GM12878 (cell line): ENCODE measurements around the gene CARD11. TPM values are rescaled to one million over a fixed set of nuclear protein-coding genes. Genes with fewer than 3 reads are reported as not detected.

Experiments used
- ATAC-seq: fragments of 200-7000 bp; cut with Tn5 transposase; 3 replicates; pipeline ENCODE4 v1.9.1; 2020; ENCODE audit warnings: mild to moderate bottlenecking, moderate library complexity
- BruUV-seq: library from RNA; stranded (reverse); fragments of 400-500 nt; replicated peaks from 2 replicates; lab custom pipeline; 2021; lab: Mats Ljungman, UMichigan
- CTCF ChIA-PET: fragments of 300-600 bp; sonication (Branson Sonifier 250); formaldehyde crosslinking; extraction: SDS; loops from one replicate; lab custom pipeline; 2021; ENCODE audit warnings: inconsistent platforms; lab: Yijun Ruan, JAX
- POLR2A ChIA-PET: fragments of 350-600 bp; formaldehyde crosslinking; extraction: SDS; loops from one replicate; lab custom pipeline; 2021; ENCODE audit warnings: inconsistent platforms; lab: Charles Lee
- RAD21 ChIA-PET: fragments of 300-600 bp; sonication (Branson Sonifier 250); formaldehyde crosslinking; loops from one replicate; lab custom pipeline; 2023; ENCODE audit warnings: antibody characterized with exemption; ENCODE audit not compliant: unreplicated experiment; lab: Charles Lee
- SMC1A ChIA-PET: fragments of 300-600 bp; sonication (Branson Sonifier 250); formaldehyde crosslinking; loops from one replicate; lab custom pipeline; 2023; ENCODE audit not compliant: unreplicated experiment, uncharacterized antibody; lab: Charles Lee
- DNase-seq: peaks from one replicate; pipeline ENCODE4 v3.0.0-alpha.2; 2011; ENCODE audit warnings: low read depth, low spot score
- FAIRE-seq: peaks from 3 replicates; lab custom pipeline; 2011; peaks lifted over from hg19 to GRCh38; lab: Jason Lieb, UNC
- H2AFZ ChIP-seq: 2 replicates; pipeline ENCODE4 v1.6.0; 2011; ENCODE audit warnings: low read depth, low read length, control low read depth; ENCODE audit not compliant: control insufficient read depth
- H3K27ac ChIP-seq: 2 replicates; pipeline ENCODE4 v1.5.1; 2011; ENCODE audit warnings: control low read depth; ENCODE audit not compliant: control insufficient read depth, insufficient read depth
- H3K27me3 ChIP-seq, 2 experiments: replicated peaks in 1 of 2; 2 replicates each; pipeline versions ENCODE4 v1.6.0 to v1.6.1; 2011; ENCODE audit warnings: low read length in 1 of 2; ENCODE audit not compliant: control insufficient read depth in 2 of 2, insufficient read depth in 2 of 2
- H3K36me3 ChIP-seq, 2 experiments: 2 replicates each; pipeline ENCODE4 v1.5.1; 2011; ENCODE audit warnings: low read length in 1 of 2; ENCODE audit not compliant: control insufficient read depth in 2 of 2, insufficient read depth in 2 of 2
- H3K4me1 ChIP-seq: 2 replicates; pipeline ENCODE4 v1.6.1; 2011; ENCODE audit warnings: mild to moderate bottlenecking, low read length, moderate library complexity, mixed read lengths; ENCODE audit not compliant: control insufficient read depth, insufficient read depth
- H3K4me2 ChIP-seq: 2 replicates; pipeline ENCODE4 v1.6.0; 2011; ENCODE audit warnings: control low read depth; ENCODE audit not compliant: control insufficient read depth, insufficient read depth
- H3K4me3 ChIP-seq: fragments of 200-600 bp; sonication (generic); 2 replicates; pipeline ENCODE4 v1.5.1; 2016
- H3K79me2 ChIP-seq: 2 replicates; pipeline ENCODE4 v1.6.0; 2011; ENCODE audit warnings: low read length; ENCODE audit not compliant: control insufficient read depth, insufficient read depth
- H3K9ac ChIP-seq: 2 replicates; pipeline ENCODE4 v1.8.0; 2011; ENCODE audit warnings: low read length, control low read depth, mixed read lengths; ENCODE audit not compliant: control insufficient read depth, insufficient read depth
- H3K9me3 ChIP-seq: replicated peaks from 3 replicates; pipeline ENCODE4 v1.5.1; 2011; ENCODE audit warnings: mild to moderate bottlenecking, low read length; ENCODE audit not compliant: control insufficient read depth, insufficient read depth
- H4K20me1 ChIP-seq: 2 replicates; pipeline ENCODE4 v1.6.0; 2011; ENCODE audit not compliant: control insufficient read depth, insufficient read depth
- BMI1 ChIP-seq: fragments of 450-650 bp; IDR thresholded peaks from 2 replicates; pipeline ENCODE4 v1.6.1; 2016; ENCODE audit warnings: mild to moderate bottlenecking, moderate library complexity, borderline replicate concordance
- CBX5 ChIP-seq: sonication (generic); IDR thresholded peaks from 2 replicates; pipeline ENCODE4 v1.6.1; 2016; ENCODE audit warnings: low read depth, moderate library complexity, mild to moderate bottlenecking, inconsistent platforms
- E4F1 ChIP-seq: fragments of 450-650 bp; IDR thresholded peaks from 2 replicates; pipeline ENCODE4 v1.6.1; 2018; ENCODE audit warnings: borderline replicate concordance, mild to moderate bottlenecking; ENCODE audit not compliant: partially characterized antibody
- FOXM1 ChIP-seq: IDR thresholded peaks from 2 replicates; pipeline ENCODE4 v1.6.1; 2012; ENCODE audit warnings: low read depth, mild to moderate bottlenecking, inconsistent platforms, low read length, moderate library complexity
- LARP7 ChIP-seq: fragments of 450-650 bp; IDR thresholded peaks from 2 replicates; pipeline ENCODE4 v1.6.1; 2017; ENCODE audit warnings: mild to moderate bottlenecking
- MXI1 ChIP-seq: fragments of 150-350 bp; IDR thresholded peaks from 2 replicates; pipeline ENCODE4 v1.6.1; 2011; ENCODE audit warnings: low read depth, mild to moderate bottlenecking, inconsistent platforms, low read length, improper control_type of control experiment
- NR2C2 ChIP-seq: IDR thresholded peaks from 2 replicates; pipeline ENCODE4 v1.6.1; 2011; ENCODE audit warnings: borderline replicate concordance, low read depth; ENCODE audit not compliant: control insufficient read depth, insufficient read length
- RAD51 ChIP-seq: fragments of 450-650 bp; IDR thresholded peaks from 2 replicates; pipeline ENCODE4 v1.6.1; 2016; ENCODE audit warnings: moderate library complexity, mild to moderate bottlenecking, inconsistent platforms
- RBBP5 ChIP-seq: fragments of 200-600 bp; sonication (generic); conservative IDR thresholded peaks from 2 replicates; pipeline ENCODE4 v1.6.1; 2016
- SMAD1 ChIP-seq: fragments of 450-650 bp; IDR thresholded peaks from 2 replicates; pipeline ENCODE4 v1.6.1; 2018; ENCODE audit warnings: mild to moderate bottlenecking, low read depth; ENCODE audit not compliant: partially characterized antibody
- STAT1 ChIP-seq: fragments of 450-650 bp; conservative IDR thresholded peaks from 2 replicates; pipeline ENCODE4 v1.6.1; 2014; ENCODE audit warnings: antibody characterized with exemption, mild to moderate bottlenecking
- SUPT20H ChIP-seq: IDR thresholded peaks from 2 replicates; pipeline ENCODE4 v1.6.1; 2011; ENCODE audit warnings: low read depth, mild to moderate bottlenecking, low read length, moderate library complexity, borderline replicate concordance; ENCODE audit not compliant: control insufficient read depth
- ZBED1 ChIP-seq: IDR thresholded peaks from 2 replicates; pipeline ENCODE4 v1.6.1; 2016; ENCODE audit warnings: borderline replicate concordance
- WGBS: methylation state at CpG from one replicate; pipeline ENCODE4 v1.1.6; 2016; ENCODE audit warnings: low lambda C conversion rate; ENCODE audit not compliant: insufficient replicate concordance, insufficient coverage; ENCODE audit errors: missing lambda C conversion rate; 5-methylcytosine and 5-hydroxymethylcytosine counted together
- in situ Hi-C: fragments of 300-500 bp; cut with MboI; formaldehyde crosslinking; loops from 9 replicates; pipeline ENCODE4 v1.14.3; 2018; ENCODE audit warnings: mixed read lengths
- intact Hi-C: fragments of 100-400 bp; cut with micrococcal nuclease; formaldehyde crosslinking; loops from one replicate; pipeline ENCODE4 v1.14.2; 2022; ENCODE audit not compliant: unreplicated experiment
- polyA plus RNA-seq, 11 experiments: library from polyadenylated mRNA; depleted of rRNA in 4 of 11; unstranded in 6 of 11; stranded (reverse) in 5 of 11; fragments of >200 nt; fragmentation: Nextera tagmentation in 4 of 11; fragmentation: Illumina TruSeq in 1 of 11; extraction: Ambion mirVana in 4 of 11; extraction: Trizol in 1 of 11; gene quantifications; 1 replicate in 1 of 11; 2 replicates in 10 of 11; pipeline versions ENCODE4 v1.2.1 to v1.2.3, GENCODE V29; 2011 to 2016; ENCODE audit warnings: inconsistent platforms in 2 of 11, missing spikeins in 2 of 11, low read depth in 1 of 11
- total RNA-seq, 4 experiments: library from RNA; depleted of rRNA in 3 of 4; stranded (reverse); fragments of >200 nt in 3 of 4; fragmentation: Illumina TruSeq in 1 of 4; extraction: Trizol in 1 of 4; gene quantifications; 2 replicates each; pipeline versions ENCODE4 v1.2.1 to v1.2.3, GENCODE V29; 2013 to 2021

Gene CARD11
- total and polyA plus RNA-seq, 10 of the 15 experiments (the other 5 are each of a cell fraction or from before 2014, with no cell fraction given) = 0.27 to 72.0 (median 28.4) TPM

- H3K4me2 ChIP-seq = no peak overlapping the region
- intact Hi-C loops = no loop called here
These were observed 135.5 kb downstream of the CARD11 start for GRCh38 chr7:2908103-2908683.

More at GRCh38 chr7:2908103-2908683, 135.5 kb downstream of the CARD11 start:
- ChIA-PET POLR2A (interaction anchor here (0.6 kb wide), 1 partner anchor 62 kb away, joined by 4 read pairs; no protein-coding TSS in a partner anchor), SMC1A (no interaction called here), CTCF (interaction anchor here (0.6 kb wide), 1 partner anchor 21 kb away, joined by 3 read pairs; no protein-coding TSS in a partner anchor), RAD21 (no interaction called here)
- Histone ChIP-seq H3K27ac (no peak overlapping the region), H3K9me3 (no peaks in the 10 kb centered on the region; the same call in 2 of the 3 replicates), H3K9ac (no peak overlapping the region), H3K4me1 (peaks cover 10% of the 10 kb centered on the region), H3K36me3 (peaks cover 3 to 4% of the 10 kb centered on the region in 2 experiments; a peak in 3 of 4 replicates), H4K20me1 (no peaks in the 10 kb centered on the region), H3K4me3 (no peak overlapping the region), H3K27me3 (no peaks in the 10 kb centered on the region), H2AFZ (no peak overlapping the region), H3K79me2 (no peaks in the 10 kb centered on the region)
- TF ChIP-seq SMAD1 (no peak), SUPT20H (no peak), ZBED1 (no peak), MXI1 (no peak), NR2C2 (no peak), E4F1 (no peak), RAD51 (no peak), BMI1 (no peak), LARP7 (no peak), RBBP5 (no peak), STAT1 (no peak), FOXM1 (no peak), CBX5 (no peak)
- 64% methylated on average over 17 of the region's 17 CpGs for WGBS
- ATAC-seq = no peak
- no TSS peak for BruUV-seq
- no peak for DNase-seq
- in situ Hi-C loops = no loop called here
- FAIRE-seq = no peak
